Right kidney (tissue), 1 donor: ENCODE data around the gene ETS2.
"Not testable (repeated sequence)": the region's sequence is repeated elsewhere in the genome, so short reads cannot be mapped to it uniquely, and the experiment has no call there.

ENCODE experiments used
- DNase-seq: peaks from one replicate; pipeline ENCODE4 v3.0.0-alpha.2; 2016

Gene ETS2

GRCh38 chr21:38838598-38839327 is 33.0 kb downstream of the ETS2 start:
- DNase-seq, result no peak

GRCh38 chr21:38839328-38840286 is 33.9 kb downstream of the ETS2 start:
- no peak for DNase-seq

- no peak for DNase-seq
These were observed 34.9 kb downstream of the ETS2 start for GRCh38 chr21:38840456-38841300.

GRCh38 chr21:38841472-38841871 is 35.7 kb downstream of the ETS2 start:
- no peak for DNase-seq

- DNase-seq, result no peak
These were observed 36.4 kb downstream of the ETS2 start for GRCh38 chr21:38842079-38842478.

GRCh38 chr21:38843379-38843778 is 37.6 kb downstream of the ETS2 start:
- no peak for DNase-seq

GRCh38 chr21:38843806-38844503 is 38.2 kb downstream of the ETS2 start:
- DNase-seq, result no peak

GRCh38 chr21:38845374-38845773 is 39.6 kb downstream of the ETS2 start:
- DNase-seq, result not testable (repeated sequence)

GRCh38 chr21:38847556-38847955 is 41.8 kb downstream of the ETS2 start:
- no peak for DNase-seq

- DNase-seq, result no peak
These were observed 42.5 kb downstream of the ETS2 start for GRCh38 chr21:38848187-38848609.

- DNase-seq, result no peak
These were observed 44.0 kb downstream of the ETS2 start for GRCh38 chr21:38849776-38850175.

GRCh38 chr21:38850277-38850951 is 44.7 kb downstream of the ETS2 start:
- no peak for DNase-seq

- no peak for DNase-seq
These were observed 45.4 kb downstream of the ETS2 start for GRCh38 chr21:38851101-38851500.

- DNase-seq, result no peak
These were observed 46.5 kb downstream of the ETS2 start for GRCh38 chr21:38852278-38852677.

- no peak for DNase-seq
These were observed 47.0 kb downstream of the ETS2 start for GRCh38 chr21:38852708-38853107.

- DNase-seq, result no peak
These were observed 47.7 kb downstream of the ETS2 start for GRCh38 chr21:38853421-38853919.

- DNase-seq, result no peak
These were observed 51.6 kb downstream of the ETS2 start for GRCh38 chr21:38857152-38857825.

- DNase-seq, result no peak
These were observed 52.5 kb downstream of the ETS2 start for GRCh38 chr21:38858026-38858811.

- DNase-seq, result no peak
These were observed 53.1 kb downstream of the ETS2 start for GRCh38 chr21:38858812-38859205.

GRCh38 chr21:38859852-38860251 is 54.1 kb downstream of the ETS2 start:
- DNase-seq, result no peak
